ENCODE measurements around the gene GALK1.

Gene GALK1

DNA sequence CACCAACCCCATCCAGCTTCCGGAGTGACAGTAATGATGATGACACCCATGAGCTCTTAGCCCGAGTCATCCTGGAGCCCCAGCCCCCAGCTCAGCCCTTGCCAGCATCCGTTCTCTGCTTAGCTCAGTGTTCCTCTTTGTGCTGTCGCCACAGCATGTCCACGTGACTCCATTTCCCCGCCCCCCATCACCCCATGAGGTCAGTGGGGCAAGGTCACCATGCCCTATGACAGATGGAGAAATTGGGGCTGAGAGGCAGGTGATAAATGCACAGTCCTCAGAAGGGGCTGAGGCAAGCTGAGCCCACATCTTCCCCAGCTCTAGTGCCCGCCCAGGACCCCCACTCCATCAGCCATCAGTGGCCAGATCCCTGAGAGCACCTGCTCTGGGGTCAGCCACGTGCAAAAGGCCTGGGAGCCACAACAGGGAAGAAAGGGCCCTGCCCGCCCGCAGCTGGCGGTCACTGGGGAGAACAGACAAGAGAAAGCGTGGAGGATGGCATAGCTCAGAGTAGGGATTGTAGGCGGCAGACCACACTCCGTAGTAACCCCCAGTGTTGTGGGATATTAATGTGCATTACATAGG, 26.7 kb downstream of the GALK1 start:
- peaks cover 15% of the 10 kb centered on the region for H3K4me1 Mint-ChIP-seq
- no peaks in the 10 kb centered on the region for H3K36me3 Mint-ChIP-seq
- no peak overlapping the region for H3K4me3 Mint-ChIP-seq
- DNase-seq (ENCODE audit: low spot score in 2 of 2) = no peak
- peaks cover 1% of the 10 kb centered on the region for H3K27me3 Mint-ChIP-seq
- no peak overlapping the region for H3K27ac Mint-ChIP-seq
- peak; percentile 61 for ATAC-seq (ENCODE audit: low read depth)
- H3K9me3 Mint-ChIP-seq = no peaks in the 10 kb centered on the region

DNA sequence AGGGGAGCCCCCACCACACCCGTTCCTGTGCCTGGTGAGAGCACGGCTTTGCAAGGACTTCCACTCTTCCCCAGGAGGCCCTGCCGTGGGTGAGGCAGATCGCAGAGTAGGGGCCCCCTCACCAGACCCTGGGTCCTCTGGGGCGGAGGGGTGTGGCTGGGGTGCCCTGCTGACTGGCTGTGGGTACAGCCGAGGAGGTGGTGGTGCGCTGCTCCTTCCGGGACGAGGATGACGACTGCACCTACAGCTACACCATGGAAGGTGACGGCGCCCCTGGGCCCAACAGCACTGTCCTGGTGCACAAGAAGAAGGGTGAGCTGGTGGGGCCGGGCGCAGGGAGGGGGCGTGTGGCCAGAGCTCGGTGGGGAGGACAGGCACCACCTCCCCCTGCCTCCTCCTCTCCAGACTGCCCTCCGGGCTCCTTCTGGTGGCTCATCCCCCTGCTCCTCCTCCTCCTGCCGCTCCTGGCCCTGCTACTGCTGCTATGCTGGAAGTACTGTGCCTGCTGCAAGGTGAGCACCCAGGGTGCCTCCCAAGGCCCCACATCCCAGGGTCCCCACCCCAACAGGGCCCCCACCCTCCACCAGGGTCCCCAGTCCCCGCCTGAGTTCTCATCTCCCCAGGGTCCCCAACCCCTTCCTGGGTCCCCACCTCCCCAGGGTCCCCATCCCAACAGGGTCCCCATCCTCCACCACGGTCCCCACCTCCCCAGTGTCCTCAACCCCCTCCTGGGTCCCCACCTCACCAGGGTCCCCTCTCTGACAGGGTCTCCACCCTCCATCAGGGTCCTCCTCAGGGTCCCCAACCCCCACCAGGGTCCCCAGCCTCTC, 27.6 kb downstream of the GALK1 start:
- ATAC-seq (ENCODE audit: low read depth) = no peak
- H3K27ac Mint-ChIP-seq = no peak overlapping the region
- peaks cover 1% of the 10 kb centered on the region for H3K27me3 Mint-ChIP-seq
- H3K36me3 Mint-ChIP-seq = no peaks in the 10 kb centered on the region
- no peak for DNase-seq (ENCODE audit: low spot score in 2 of 2)
- peaks cover 15% of the 10 kb centered on the region for H3K4me1 Mint-ChIP-seq
- H3K4me3 Mint-ChIP-seq = no peak overlapping the region
- no peaks in the 10 kb centered on the region for H3K9me3 Mint-ChIP-seq

DNA sequence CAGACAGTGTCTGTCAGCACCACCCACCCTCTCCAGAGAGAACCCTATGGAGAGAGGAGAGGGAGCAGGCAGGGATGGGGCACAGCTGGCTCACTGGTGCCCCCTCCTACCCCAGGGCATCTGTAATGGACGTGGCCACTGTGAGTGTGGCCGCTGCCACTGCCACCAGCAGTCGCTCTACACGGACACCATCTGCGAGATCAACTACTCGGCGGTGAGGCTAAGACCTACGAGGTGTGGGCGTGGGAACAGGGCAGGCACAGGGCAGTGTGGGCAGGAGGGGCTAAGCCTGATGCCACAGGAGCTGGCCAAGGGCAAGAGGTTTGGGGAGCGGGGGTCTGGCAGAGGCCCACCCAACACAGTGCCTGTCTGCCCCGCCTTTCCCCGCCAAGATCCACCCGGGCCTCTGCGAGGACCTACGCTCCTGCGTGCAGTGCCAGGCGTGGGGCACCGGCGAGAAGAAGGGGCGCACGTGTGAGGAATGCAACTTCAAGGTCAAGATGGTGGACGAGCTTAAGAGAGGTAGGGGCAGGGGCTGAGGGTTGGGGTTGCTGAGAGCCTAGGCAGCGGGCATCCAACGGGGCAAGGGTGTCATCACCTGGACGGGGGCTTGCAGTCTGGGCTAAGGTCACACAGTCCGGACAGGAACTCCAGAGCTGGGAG, 28.7 kb downstream of the GALK1 start:
- Mint-ChIP-seq H3K27me3 (peaks cover 1% of the 10 kb centered on the region), H3K9me3 (no peaks in the 10 kb centered on the region), H3K27ac (no peak overlapping the region), H3K4me1 (peaks cover 15% of the 10 kb centered on the region), H3K4me3 (no peak overlapping the region), H3K36me3 (no peaks in the 10 kb centered on the region)
- DNase-seq (ENCODE audit: low spot score in 2 of 2) = no peak
- no peak for ATAC-seq (ENCODE audit: low read depth)

DNA sequence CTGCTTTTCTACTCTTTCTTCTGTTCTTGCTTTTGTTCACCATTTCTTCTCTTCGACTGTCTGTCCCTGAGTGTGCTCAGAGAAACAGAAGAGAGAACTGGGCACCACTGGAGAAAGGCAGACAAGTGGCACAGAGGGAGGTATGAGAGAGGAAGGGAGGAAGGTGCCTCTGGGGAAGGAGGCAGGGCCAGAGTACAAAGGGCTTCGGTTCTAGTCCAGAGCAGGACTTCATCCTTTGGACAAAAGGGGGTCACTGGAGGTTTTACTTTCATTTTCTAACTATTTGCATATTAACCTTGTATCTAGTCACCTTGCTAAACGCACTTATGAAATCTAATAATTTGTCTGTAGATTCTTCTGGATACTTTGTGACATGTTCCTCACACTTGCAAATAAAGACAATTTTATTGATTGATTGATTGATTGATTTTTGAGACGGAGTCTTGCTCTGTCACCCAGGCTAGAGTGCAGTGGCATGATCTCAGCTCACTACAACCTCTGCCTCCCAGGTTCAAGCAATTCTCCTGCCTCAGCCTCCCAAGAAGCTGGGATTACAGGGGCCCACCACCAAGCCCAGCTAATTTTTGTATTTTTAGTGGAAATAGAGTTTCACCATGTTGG, 30.2 kb downstream of the GALK1 start:
- H3K9me3 Mint-ChIP-seq = no peaks in the 10 kb centered on the region
- peaks cover 15% of the 10 kb centered on the region for H3K4me1 Mint-ChIP-seq
- DNase-seq (ENCODE audit: low spot score in 2 of 2) (no peak), ATAC-seq (ENCODE audit: low read depth) (no peak)
- H3K4me3 Mint-ChIP-seq = peak overlapping the region; percentile 37
- H3K36me3 Mint-ChIP-seq = no peaks in the 10 kb centered on the region
- H3K27ac Mint-ChIP-seq = peak overlapping the region; percentile 70
- peaks cover 1% of the 10 kb centered on the region for H3K27me3 Mint-ChIP-seq

DNA sequence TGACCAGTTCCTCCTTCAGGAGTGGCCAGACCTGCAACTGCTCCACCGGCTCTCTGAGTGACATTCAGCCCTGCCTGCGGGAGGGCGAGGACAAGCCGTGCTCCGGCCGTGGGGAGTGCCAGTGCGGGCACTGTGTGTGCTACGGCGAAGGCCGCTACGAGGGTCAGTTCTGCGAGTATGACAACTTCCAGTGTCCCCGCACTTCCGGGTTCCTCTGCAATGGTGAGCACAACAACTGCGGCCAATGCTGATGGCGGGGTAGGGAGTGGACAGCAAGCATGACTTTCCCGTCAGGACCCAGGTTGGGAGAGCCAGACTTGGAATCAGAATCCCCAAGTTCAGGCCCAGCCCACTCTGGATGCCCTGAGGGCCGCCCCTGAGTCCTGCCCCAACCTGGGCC, 31.5 kb downstream of the GALK1 start:
- no peak overlapping the region for H3K4me3 Mint-ChIP-seq
- H3K27ac Mint-ChIP-seq = no peak overlapping the region
- no peaks in the 10 kb centered on the region for H3K9me3 Mint-ChIP-seq
- no peak for ATAC-seq (ENCODE audit: low read depth)
- no peaks in the 10 kb centered on the region for H3K36me3 Mint-ChIP-seq
- peaks cover 14% of the 10 kb centered on the region for H3K4me1 Mint-ChIP-seq
- H3K27me3 Mint-ChIP-seq = peaks cover 1% of the 10 kb centered on the region
- DNase-seq (ENCODE audit: low spot score in 2 of 2) = no peak

DNA sequence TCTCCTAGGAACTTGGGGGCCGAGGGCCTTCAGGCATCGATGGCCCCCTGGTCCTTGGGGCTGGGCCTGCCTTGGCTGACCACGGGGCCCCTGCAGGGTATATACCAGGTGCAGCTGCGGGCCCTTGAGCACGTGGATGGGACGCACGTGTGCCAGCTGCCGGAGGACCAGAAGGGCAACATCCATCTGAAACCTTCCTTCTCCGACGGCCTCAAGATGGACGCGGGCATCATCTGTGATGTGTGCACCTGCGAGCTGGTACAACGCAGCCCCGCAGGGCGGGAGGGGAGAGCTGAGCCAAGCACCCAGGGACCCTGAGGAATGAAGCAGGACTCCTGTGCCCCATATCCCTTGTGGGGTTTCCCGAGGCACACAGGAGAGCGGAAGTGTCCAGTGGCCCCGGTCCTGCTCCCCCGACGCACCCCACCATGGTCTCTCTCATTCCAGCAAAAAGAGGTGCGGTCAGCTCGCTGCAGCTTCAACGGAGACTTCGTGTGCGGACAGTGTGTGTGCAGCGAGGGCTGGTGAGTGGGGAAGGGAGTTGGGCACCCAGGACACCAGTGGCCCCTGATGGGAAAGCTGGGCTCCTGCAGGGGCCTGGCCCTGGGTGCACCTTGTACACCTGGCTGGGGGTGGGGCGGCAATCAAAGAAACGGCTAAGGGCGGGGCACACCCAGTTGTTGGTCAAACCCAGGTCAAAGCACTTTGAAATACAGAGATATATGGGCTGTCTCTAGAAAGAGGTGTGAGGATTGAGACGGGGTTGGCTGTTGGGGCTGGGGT, 33.1 kb downstream of the GALK1 start:
- Mint-ChIP-seq H3K4me1 (peaks cover 7% of the 10 kb centered on the region), H3K9me3 (no peaks in the 10 kb centered on the region), H3K4me3 (no peak overlapping the region), H3K27me3 (peaks cover 1% of the 10 kb centered on the region), H3K36me3 (no peaks in the 10 kb centered on the region), H3K27ac (no peak overlapping the region)
- ATAC-seq (ENCODE audit: low read depth) (no peak), DNase-seq (ENCODE audit: low spot score in 2 of 2) (no peak)

DNA sequence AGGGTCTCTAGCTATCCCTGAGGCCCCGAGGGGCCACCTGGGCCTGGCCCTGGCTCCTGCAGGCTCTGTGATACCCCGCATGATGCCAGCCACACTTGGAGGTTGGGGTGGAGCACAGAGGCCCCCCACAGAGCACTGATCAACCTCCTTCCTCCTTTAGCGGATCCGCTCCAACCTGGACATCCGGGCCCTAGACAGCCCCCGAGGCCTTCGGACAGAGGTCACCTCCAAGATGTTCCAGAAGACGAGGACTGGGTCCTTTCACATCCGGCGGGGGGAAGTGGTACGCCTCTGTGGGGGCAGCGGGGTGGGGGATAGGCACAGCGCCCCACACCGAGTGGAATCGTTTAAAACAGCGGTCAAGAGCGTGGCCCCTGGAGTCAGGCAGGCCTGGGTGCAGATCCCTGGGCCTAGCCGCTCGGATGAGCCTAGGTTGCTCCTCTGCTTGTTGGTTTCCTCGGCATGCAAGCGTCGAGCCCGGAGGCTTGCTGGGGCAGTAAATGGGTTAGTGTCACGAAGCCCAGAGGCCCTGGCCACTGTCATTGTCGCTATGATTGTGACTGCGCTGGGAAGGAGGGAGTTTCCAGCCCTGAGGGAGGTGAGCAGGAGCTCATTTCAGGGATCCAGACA, 33.8 kb downstream of the GALK1 start:
- no peak for DNase-seq (ENCODE audit: low spot score in 2 of 2)
- Mint-ChIP-seq H3K36me3 (no peaks in the 10 kb centered on the region), H3K9me3 (no peaks in the 10 kb centered on the region), H3K4me3 (no peak overlapping the region), H3K27ac (no peak overlapping the region), H3K4me1 (peaks cover 5% of the 10 kb centered on the region), H3K27me3 (peaks cover 1% of the 10 kb centered on the region)
- no peak for ATAC-seq (ENCODE audit: low read depth)

DNA sequence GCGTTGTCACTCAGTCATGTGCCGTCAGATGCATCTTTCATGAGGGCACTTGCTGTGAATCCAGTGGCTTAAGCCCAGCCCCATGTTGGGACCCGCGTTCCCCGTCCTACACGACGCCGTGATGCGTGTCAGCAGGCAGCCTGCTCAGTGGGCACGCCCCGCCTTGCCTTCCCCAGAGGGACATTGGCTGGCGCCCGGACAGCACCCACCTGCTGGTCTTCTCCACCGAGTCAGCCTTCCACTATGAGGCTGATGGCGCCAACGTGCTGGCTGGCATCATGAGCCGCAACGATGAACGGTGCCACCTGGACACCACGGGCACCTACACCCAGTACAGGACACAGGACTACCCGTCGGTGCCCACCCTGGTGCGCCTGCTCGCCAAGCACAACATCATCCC, 34.9 kb downstream of the GALK1 start:
- ATAC-seq (ENCODE audit: low read depth) = no peak
- DNase-seq (ENCODE audit: low spot score in 2 of 2) = no peak
- Mint-ChIP-seq H3K4me1 (peaks cover 5% of the 10 kb centered on the region), H3K9me3 (no peaks in the 10 kb centered on the region), H3K27me3 (no peaks in the 10 kb centered on the region), H3K27ac (no peak overlapping the region), H3K36me3 (no peaks in the 10 kb centered on the region), H3K4me3 (no peak overlapping the region)

DNA sequence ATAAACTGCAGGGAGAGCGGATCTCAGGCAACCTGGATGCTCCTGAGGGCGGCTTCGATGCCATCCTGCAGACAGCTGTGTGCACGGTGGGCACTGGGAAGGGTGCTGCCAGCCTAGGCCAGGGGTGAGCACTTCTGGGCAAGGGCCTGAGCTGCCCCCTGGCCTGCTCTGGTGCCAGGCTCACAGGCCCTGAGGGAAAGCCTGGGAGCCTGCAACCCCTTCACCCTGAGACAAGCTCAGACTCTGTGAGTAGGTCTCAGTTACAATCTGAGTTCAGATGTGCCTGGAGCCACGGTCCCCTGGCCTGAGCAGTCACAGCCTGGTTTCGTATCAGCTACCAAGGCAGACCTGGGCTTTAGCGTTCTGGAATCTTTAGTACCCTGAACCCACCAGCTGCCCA, 35.6 kb downstream of the GALK1 start:
- Mint-ChIP-seq H3K4me3 (no peak overlapping the region), H3K4me1 (peaks cover 1% of the 10 kb centered on the region), H3K36me3 (no peaks in the 10 kb centered on the region), H3K27me3 (no peaks in the 10 kb centered on the region), H3K27ac (no peak overlapping the region), H3K9me3 (no peaks in the 10 kb centered on the region)
- no peak for ATAC-seq (ENCODE audit: low read depth)
- no peak for DNase-seq (ENCODE audit: low spot score in 2 of 2)

DNA sequence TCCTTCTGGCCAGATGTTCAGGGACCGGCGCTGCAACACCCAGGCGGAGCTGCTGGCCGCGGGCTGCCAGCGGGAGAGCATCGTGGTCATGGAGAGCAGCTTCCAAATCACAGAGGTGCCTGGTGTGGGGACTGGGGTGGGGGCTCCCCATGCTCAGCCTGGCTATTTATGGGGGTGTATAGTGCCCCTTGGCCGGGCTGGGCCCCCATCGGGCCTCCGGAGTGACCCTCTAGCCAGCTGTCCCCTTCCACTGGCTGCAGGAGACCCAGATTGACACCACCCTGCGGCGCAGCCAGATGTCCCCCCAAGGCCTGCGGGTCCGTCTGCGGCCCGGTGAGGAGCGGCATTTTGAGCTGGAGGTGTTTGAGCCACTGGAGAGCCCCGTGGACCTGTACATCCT, 37.6 kb downstream of the GALK1 start:
- no peak overlapping the region for H3K4me3 Mint-ChIP-seq
- H3K4me1 Mint-ChIP-seq = no peaks in the 10 kb centered on the region
- no peaks in the 10 kb centered on the region for H3K36me3 Mint-ChIP-seq
- no peaks in the 10 kb centered on the region for H3K9me3 Mint-ChIP-seq
- ATAC-seq (ENCODE audit: low read depth) (no peak), DNase-seq (ENCODE audit: low spot score in 2 of 2) (no peak)
- H3K27me3 Mint-ChIP-seq = no peaks in the 10 kb centered on the region
- H3K27ac Mint-ChIP-seq = no peak overlapping the region

DNA sequence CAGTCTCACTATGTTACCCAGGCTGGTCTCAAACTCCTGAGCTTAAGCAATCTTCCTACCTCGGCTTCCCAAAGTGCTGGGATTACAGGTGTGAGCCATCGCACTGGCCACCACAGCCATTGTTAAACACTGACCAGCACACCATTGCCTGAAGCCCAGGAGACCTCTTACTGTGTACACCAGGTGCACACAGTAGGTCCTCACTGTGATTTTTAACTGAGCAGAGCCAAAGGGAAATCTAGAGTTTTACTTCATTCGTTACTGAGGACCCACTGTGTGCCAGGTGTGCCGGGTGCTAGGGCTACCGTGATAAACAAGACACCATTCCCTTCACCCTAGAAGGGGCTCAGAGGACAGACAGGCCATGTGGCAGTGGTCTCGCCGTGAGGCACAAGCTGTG, 39.5 kb downstream of the GALK1 start:
- no peak overlapping the region for H3K27ac Mint-ChIP-seq
- H3K36me3 Mint-ChIP-seq = no peaks in the 10 kb centered on the region
- ATAC-seq (ENCODE audit: low read depth) (no peak), DNase-seq (ENCODE audit: low spot score in 2 of 2) (no peak)
- H3K27me3 Mint-ChIP-seq = peaks cover 2% of the 10 kb centered on the region
- H3K4me1 Mint-ChIP-seq = peaks cover 3% of the 10 kb centered on the region
- H3K9me3 Mint-ChIP-seq = no peaks in the 10 kb centered on the region
- no peak overlapping the region for H3K4me3 Mint-ChIP-seq

DNA sequence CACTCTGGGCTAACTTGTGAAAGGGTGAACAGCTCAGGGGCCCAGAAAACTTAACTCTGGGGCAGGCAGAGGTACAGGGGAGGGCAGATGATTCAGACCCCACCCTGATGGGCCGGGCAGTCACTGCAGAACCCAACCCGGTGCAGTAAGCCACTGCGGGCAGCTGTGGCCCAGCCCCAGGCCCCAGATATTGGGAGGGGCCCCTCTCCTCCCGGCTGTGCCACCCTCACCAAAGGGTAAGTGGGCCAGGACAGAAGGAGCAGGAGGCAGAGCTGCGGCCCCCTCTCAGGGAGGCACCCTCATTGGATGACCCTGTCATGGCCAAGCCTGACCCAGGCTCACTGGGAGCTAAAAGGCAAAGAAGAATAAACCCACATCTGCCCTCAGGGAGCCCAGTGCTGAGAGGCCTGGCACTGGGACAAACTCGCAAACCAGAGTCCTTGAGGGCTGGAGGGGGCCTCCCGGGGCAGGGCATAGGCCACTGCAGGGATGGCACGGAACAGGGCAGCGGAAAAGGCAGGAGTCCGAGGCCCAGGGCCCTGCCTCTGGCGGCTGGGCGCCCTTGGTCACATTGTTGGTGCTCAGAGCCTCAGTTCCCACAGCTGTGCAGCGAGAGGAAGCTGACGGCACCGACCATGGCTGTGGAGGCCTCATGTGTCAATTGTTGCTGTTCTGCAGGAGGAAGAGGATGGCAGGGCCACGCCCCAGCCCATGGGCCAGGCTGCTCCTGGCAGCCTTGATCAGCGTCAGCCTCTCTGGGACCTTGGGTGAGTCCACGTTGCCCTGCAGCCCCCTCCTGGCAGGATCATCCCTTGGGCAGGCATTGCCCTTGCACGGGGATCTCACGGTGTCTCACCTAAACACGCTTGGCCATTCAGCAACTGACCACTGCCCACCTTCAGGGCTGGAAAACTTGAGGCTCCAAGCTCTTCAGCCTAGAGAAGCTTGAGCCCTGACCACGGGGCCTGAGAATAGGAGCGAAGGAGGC, 40.7 kb downstream of the GALK1 start:
- H3K4me3 Mint-ChIP-seq = no peak overlapping the region
- H3K36me3 Mint-ChIP-seq = no peaks in the 10 kb centered on the region
- H3K27me3 Mint-ChIP-seq = peaks cover 2% of the 10 kb centered on the region
- DNase-seq (ENCODE audit: low spot score in 2 of 2) (no peak), ATAC-seq (ENCODE audit: low read depth) (no peak)
- peaks cover 4% of the 10 kb centered on the region for H3K4me1 Mint-ChIP-seq
- H3K9me3 Mint-ChIP-seq = no peaks in the 10 kb centered on the region
- no peak overlapping the region for H3K27ac Mint-ChIP-seq
